ENCODE data around the gene IGFBP4.

IGFBP4 gene

GRCh38 chr17:40457369-40457768 lies 14.1 kb downstream of the IGFBP4 start:
- no peak for DNase-seq

- no peak for DNase-seq
Observed at GRCh38 chr17:40457964-40458791, 14.9 kb downstream of the IGFBP4 start.

DNA sequence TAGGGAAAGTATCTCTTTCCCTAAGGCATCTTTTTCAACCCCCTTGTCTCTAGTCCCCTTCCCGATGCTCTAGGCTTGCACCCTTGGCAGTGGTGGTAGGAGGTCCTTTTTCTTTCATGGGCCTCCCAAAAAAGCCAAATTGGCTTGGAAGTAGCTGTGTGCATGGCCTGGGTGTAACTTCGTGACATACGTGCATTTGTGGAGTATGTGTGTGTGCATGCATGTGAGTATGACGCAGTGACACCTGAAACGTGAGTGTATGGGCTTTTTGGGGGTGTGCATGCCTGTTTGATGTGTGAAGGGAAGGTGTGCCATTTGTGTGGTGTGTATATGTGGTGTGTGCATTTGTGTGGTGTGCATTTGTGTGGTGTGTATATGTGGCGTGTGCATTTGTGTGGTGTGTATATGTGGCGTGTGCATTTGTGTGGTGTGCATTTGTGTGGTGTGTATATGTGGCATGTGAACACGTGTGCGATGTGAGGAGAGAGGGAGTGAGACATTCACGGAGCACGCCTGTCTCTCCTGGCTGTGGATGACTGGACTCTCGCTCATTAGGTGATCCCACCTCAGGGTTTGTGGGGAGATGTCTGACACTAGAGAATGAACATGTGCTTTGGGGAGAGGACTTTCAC lies 15.7 kb downstream of the IGFBP4 start:
- no peak for DNase-seq

GRCh38 chr17:40459636-40460603 lies 16.7 kb downstream of the IGFBP4 start:
- DNase-seq = no peak

GRCh38 chr17:40460604-40460967 lies 17.3 kb downstream of the IGFBP4 start:
- DNase-seq = no peak

DNA sequence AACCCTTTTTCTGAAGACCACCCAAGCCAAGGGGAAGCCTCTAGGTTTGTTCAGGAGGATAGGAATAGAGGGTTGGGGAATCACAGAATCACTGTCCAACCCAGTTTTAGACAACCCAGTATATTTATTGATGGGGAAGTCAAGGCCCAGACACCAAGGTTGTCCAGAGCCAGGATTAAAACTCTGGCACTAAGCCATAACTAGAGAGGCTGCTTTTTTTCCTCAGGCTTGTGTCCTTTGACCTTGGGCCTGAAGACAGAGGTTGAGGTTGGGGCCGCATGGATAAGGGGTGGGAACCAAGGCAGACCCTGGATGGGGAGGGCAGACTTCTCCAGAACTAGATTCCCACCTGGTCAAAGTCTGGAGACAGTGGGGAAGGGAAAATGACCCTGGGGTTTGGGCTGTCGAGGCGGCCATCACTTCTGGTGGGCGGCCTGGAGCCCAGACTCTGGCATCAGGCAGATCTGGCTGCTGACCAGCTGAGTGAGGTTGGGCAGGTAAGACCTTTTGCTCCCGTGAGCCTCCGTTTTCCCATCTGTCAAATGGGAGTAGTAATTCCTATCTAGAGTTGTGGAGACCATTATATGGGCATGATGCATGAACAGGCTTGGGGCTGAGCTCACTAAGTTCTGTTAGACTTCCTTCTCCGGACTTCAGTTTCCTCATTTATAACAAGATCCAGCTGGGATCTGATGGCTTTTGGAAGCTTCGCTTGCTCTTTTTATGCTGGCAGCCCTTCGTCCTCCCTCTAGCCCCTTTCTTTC lies 17.9 kb downstream of the IGFBP4 start:
- no peak for DNase-seq

GRCh38 chr17:40461732-40462342 lies 18.6 kb downstream of the IGFBP4 start:
- no peak for DNase-seq

DNA sequence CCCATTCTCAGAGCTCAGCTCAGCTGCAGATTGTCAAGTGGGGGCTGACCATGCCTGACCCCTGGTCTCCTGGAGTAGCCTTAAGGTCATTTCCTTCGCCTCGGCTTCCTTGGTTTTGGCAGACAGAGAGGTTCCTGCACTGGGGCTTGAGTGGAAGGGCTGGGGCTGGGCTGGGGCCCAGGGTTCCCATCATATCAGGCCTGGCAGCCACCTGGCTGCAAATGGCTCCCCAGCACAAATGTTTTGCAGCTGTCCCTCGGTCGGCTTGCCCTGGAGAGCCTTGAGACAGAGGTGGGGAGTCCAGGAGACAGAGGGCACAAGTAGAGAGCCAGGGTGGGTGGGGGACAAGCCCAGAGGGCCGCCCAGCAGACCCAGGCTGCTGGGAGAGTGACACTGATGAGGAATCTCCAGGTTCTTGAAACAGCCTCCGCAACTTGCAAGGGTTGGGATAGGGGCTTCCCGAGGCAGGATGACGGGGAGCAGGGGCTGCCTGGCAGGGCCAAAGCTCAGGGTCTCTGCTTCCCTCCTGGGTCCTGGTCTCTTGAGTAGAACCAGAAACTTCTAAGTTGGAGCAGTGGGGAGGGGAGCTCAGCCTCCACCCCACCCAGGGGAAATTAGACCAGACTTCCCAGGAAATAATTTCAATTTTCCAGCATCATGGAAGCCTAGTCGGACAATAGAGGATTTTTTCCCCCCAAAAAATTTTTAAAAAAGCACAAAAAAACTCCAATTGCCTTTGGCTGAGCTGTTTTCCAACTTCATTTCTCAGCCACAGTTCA lies 19.3 kb downstream of the IGFBP4 start:
- no peak for DNase-seq

GRCh38 chr17:40463122-40463550 lies 19.9 kb downstream of the IGFBP4 start:
- DNase-seq = no peak

GRCh38 chr17:40464392-40464855 lies 21.2 kb downstream of the IGFBP4 start:
- DNase-seq = no peak

DNA sequence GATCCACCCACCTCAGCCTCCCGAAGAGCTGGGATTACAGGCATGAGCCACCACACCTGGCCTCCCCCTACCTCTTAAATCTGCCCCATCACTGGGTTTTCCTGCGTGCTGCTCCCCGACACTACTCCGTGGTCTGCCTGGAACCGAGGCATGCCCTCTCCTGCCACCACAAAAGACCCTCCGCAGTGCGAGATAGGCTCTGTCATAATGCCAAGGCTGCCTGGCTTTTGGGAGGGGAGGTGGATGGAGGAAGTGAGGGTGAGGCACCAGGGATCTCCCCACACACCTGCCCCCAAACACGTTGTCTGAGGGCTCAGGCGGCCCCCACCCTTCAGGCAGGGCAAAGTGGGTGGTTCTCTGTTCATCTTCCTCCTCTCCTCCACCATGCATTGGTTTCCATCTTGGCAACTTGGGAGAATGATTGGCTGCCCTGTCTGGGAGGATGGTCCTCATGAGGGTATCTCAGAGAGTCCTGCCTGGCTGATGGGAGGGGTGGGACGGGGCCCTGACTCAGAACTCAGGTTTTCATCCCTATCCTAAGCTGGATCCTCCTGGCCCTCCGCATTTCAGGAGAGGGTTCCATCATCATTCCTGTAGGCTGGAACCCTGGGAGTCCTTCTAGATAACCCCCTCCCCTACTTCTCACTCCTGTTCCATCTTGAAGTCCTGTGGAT lies 23.2 kb downstream of the IGFBP4 start:
- DNase-seq = no peak

- DNase-seq = no peak
Observed at GRCh38 chr17:40467281-40467867, 24.1 kb downstream of the IGFBP4 start.

GRCh38 chr17:40468560-40468959 lies 25.3 kb downstream of the IGFBP4 start:
- no peak for DNase-seq

GRCh38 chr17:40469805-40470675 lies 26.8 kb downstream of the IGFBP4 start:
- DNase-seq = no peak

DNA sequence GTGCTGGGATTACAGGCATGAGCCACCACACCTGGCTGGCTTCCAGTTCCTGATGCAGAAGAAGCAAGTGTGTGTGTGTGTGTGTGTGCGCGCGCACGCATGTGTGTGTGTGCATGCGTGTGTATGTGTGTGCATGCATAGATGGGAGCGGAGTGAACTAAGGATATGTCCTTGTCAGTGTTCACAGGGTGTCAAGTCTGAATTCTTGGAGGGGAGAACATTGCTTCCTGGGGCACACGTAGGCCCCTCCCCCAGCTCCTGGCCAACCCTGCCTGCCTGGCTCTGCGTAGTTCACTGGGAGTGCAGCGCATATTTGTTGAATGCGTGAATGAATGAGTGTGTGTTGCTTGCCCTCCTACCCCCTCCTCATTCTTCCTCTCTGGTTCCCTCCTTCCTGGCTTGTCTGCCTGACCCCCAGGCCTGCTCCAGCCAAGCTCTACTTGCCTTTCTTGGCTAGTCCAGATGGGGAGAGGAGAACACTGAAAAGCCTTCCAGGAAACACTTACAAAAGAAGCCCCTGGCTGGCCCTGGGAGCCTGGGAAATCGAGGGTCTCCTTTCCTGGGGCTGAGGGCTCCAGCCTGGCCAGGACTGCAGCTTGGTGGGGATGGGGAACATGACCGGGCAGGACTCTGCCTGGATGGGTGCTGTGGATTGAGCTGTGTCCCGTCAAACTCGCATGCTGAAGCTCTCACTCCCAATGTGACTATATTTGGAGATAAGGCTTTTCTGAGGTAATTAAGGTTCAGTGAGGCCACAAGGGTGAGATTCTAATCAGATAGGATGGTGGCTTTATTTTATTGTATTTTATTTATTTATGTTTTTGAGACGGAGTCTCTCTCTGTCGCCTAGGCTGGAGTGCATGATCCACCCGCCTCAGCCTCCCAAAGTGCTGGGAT lies 27.9 kb downstream of the IGFBP4 start:
- no peak for DNase-seq

- no peak for DNase-seq
Observed at GRCh38 chr17:40471846-40472732, 28.8 kb downstream of the IGFBP4 start.

All from GF-D8 (cell line).